Vagina (tissue), 2 donors: Measurements from ENCODE around the gene KLF3.

Source experiments
- CTCF ChIP-seq, 3 experiments: fragments of 450-650 bp in 2 of 3; fragments of 200-600 bp in 1 of 3; sonication (generic) in 1 of 3; IDR thresholded peaks; one replicate each; pipeline ENCODE4 v1.5.1; 2017 to 2019; ENCODE audit warnings: antibody characterized with exemption in 3 of 3, mild to moderate bottlenecking in 2 of 3, moderate library complexity in 2 of 3
- POLR2A ChIP-seq, 2 donors: fragments of 450-650 bp; IDR thresholded peaks; one replicate each; pipeline ENCODE4 v1.6.1; 2017; ENCODE audit warnings: antibody characterized with exemption in 2 of 2, mild to moderate bottlenecking in 2 of 2, moderate library complexity in 2 of 2
- POLR2AphosphoS5 ChIP-seq, 2 donors: sonication (generic); formaldehyde crosslinking; IDR thresholded peaks; one replicate each; pipeline ENCODE4 v1.9.0; 2017; ENCODE audit warnings: antibody characterized with exemption in 2 of 2, mild to moderate bottlenecking in 2 of 2, low read depth in 1 of 2; ENCODE audit not compliant: insufficient read depth in 1 of 2

GRCh38 chr4:38639242-38639641 lies 24.8 kb upstream of the KLF3 start:
- TF ChIP-seq CTCF (IDR thresholded peaks at IDR 0.05) (no peak), POLR2AphosphoS5 (IDR thresholded peaks at IDR 0.05; ENCODE audit: insufficient read depth in 1 of 2, low read depth in 1 of 2) (no peak), POLR2A (IDR thresholded peaks at IDR 0.05) (no peak)
